ENCODE data around the gene OS9.

Gene OS9

GRCh38 chr12:57737467-57738460 lies 43.8 kb downstream of the OS9 start:
- DNase-seq: no peak

GRCh38 chr12:57738661-57739237 lies 44.8 kb downstream of the OS9 start, which contains the start of gene AGAP2:
Gene AGAP2 (minus strand): TSS chr12:57738742. CDS start chr12:57738246, 496 bp downstream.
- DNase-seq: no peak

GRCh38 chr12:57739387-57739786 lies 45.5 kb downstream of the OS9 start:
- DNase-seq: no peak

- no peak for DNase-seq
These were observed 46.1 kb downstream of the OS9 start for GRCh38 chr12:57739914-57740538.

GRCh38 chr12:57740656-57741412 lies 46.9 kb downstream of the OS9 start:
- no peak for DNase-seq

- no peak for DNase-seq
These were observed 47.5 kb downstream of the OS9 start for GRCh38 chr12:57741413-57741789.

GRCh38 chr12:57741844-57742738 lies 48.2 kb downstream of the OS9 start:
- DNase-seq: no peak

GRCh38 chr12:57743769-57744168 lies 49.8 kb downstream of the OS9 start:
- DNase-seq: no peak

GRCh38 chr12:57744194-57744776 lies 50.4 kb downstream of the OS9 start:
- no peak for DNase-seq

- peak; percentile 99 for DNase-seq
These were observed 51.0 kb downstream of the OS9 start, which contains the start of gene TSPAN31 for GRCh38 chr12:57744777-57745484. Gene TSPAN31 (plus strand): TSS chr12:57745039. CDS start chr12:57745155, 116 bp downstream.

- DNase-seq: no peak
These were observed 51.6 kb downstream of the OS9 start for GRCh38 chr12:57745485-57745881.

- DNase-seq: no peak
These were observed 52.1 kb downstream of the OS9 start for GRCh38 chr12:57746025-57746424.

- DNase-seq: no peak
These were observed 55.1 kb downstream of the OS9 start for GRCh38 chr12:57749061-57749460.

GRCh38 chr12:57750561-57751431 lies 56.9 kb downstream of the OS9 start:
- DNase-seq: no peak

GRCh38 chr12:57751432-57751787 lies 57.5 kb downstream of the OS9 start:
- no peak for DNase-seq

GRCh38 chr12:57751788-57752667 lies 58.1 kb downstream of the OS9 start, which contains the start of gene CDK4:
Gene CDK4 (minus strand): TSS chr12:57752310. CDS start chr12:57751717, 593 bp downstream.
- peak; percentile 100 for DNase-seq

GRCh38 chr12:57752668-57753000 lies 58.7 kb downstream of the OS9 start:
- no peak for DNase-seq

- DNase-seq: no peak
These were observed 59.9 kb downstream of the OS9 start for GRCh38 chr12:57753756-57754337.
